HEK293 (cell line): ENCODE results near the gene ZMYM2.

Experiments used
- CTCF ChIA-PET: fragments of 350-600 bp; formaldehyde crosslinking; extraction: SDS; loops from one replicate; lab custom pipeline; 2021; ENCODE audit warnings: antibody characterized with exemption; lab: Yijun Ruan, JAX
- POLR2A ChIA-PET: fragments of 300-600 bp; formaldehyde crosslinking; extraction: SDS; loops from one replicate; lab custom pipeline; 2020; ENCODE audit warnings: antibody characterized with exemption, inconsistent platforms; lab: Yijun Ruan, JAX
- H3K27ac ChIP-seq: fragments of 200-500 bp; sonication (Bioruptor generic); 2 replicates; pipeline ENCODE4 v1.5.1; 2014; ENCODE audit warnings: low read depth, low read length, control low read depth, inconsistent platforms; ENCODE audit errors: extremely low read depth
- H3K36me3 ChIP-seq, 2 experiments: fragments of 200-500 bp in 1 of 2; sonication (Bioruptor generic) in 1 of 2; 1 replicate in 1 of 2; 2 replicates in 1 of 2; pipeline ENCODE4 v1.5.1; 2014 to 2017; ENCODE audit warnings: inconsistent platforms in 2 of 2, low read length in 2 of 2; ENCODE audit not compliant: control insufficient read depth in 2 of 2, insufficient read depth in 1 of 2
- H3K4me1 ChIP-seq: fragments of 200-500 bp; sonication (Bioruptor generic); 2 replicates; pipeline ENCODE4 v1.5.1; 2014; ENCODE audit warnings: mild to moderate bottlenecking, low read length, inconsistent platforms; ENCODE audit not compliant: control insufficient read depth, insufficient read depth
- H3K4me3 ChIP-seq: 2 replicates; pipeline ENCODE4 v1.5.1; 2011; ENCODE audit warnings: low read depth, mild to moderate bottlenecking, control low read depth, low read length, moderate library complexity
- H3K9me3 ChIP-seq: fragments of 200-500 bp; sonication (Bioruptor generic); 2 replicates; pipeline ENCODE4 v1.5.1; 2014; ENCODE audit warnings: low read depth, low read length, inconsistent platforms; ENCODE audit not compliant: control insufficient read depth, insufficient read depth
- GLIS2 ChIP-seq: fragments of 450-650 bp; formaldehyde crosslinking; IDR thresholded peaks from 2 replicates; pipeline ENCODE4 v1.5.1; 2016; ENCODE audit warnings: missing biosample characterization, missing genetic modification characterization
- MYNN ChIP-seq: fragments of 450-650 bp; formaldehyde crosslinking; IDR thresholded peaks from 2 replicates; pipeline ENCODE4 v1.5.1; 2016; ENCODE audit warnings: missing biosample characterization, missing genetic modification characterization, borderline replicate concordance
- PRDM10 ChIP-seq: fragments of 450-650 bp; formaldehyde crosslinking; IDR thresholded peaks from 2 replicates; pipeline ENCODE4 v1.5.1; 2016; ENCODE audit warnings: missing biosample characterization, missing genetic modification characterization
- PRDM2 ChIP-seq: fragments of 450-650 bp; formaldehyde crosslinking; IDR thresholded peaks from 2 replicates; pipeline ENCODE4 v1.5.1; 2016; ENCODE audit warnings: missing biosample characterization, missing genetic modification characterization, borderline replicate concordance
- REST ChIP-seq: fragments of 450-650 bp; formaldehyde crosslinking; IDR thresholded peaks from 2 replicates; pipeline ENCODE4 v1.5.1; 2016; ENCODE audit warnings: missing biosample characterization, missing genetic modification characterization
- WT1 ChIP-seq: fragments of 450-650 bp; formaldehyde crosslinking; IDR thresholded peaks from 2 replicates; pipeline ENCODE4 v1.5.1; 2016; ENCODE audit warnings: missing biosample characterization, missing genetic modification characterization
- ZBTB20 ChIP-seq: fragments of 450-650 bp; formaldehyde crosslinking; IDR thresholded peaks from 2 replicates; pipeline ENCODE4 v1.5.1; 2016; ENCODE audit warnings: missing biosample characterization, missing genetic modification characterization
- ZBTB44 ChIP-seq: fragments of 450-650 bp; IDR thresholded peaks from 2 replicates; pipeline ENCODE4 v1.5.1; 2018; ENCODE audit warnings: missing biosample characterization, mild to moderate bottlenecking, missing genetic modification characterization
- ZBTB49 ChIP-seq: fragments of 450-650 bp; formaldehyde crosslinking; IDR thresholded peaks from 2 replicates; pipeline ENCODE4 v1.5.1; 2016; ENCODE audit warnings: missing biosample characterization, missing genetic modification characterization, low read depth
- ZNF10 ChIP-seq: fragments of 450-650 bp; formaldehyde crosslinking; IDR thresholded peaks from 2 replicates; pipeline ENCODE4 v1.5.1; 2017; ENCODE audit warnings: missing biosample characterization, missing genetic modification characterization
- ZNF132 ChIP-seq: fragments of 450-650 bp; formaldehyde crosslinking; IDR thresholded peaks from 2 replicates; pipeline ENCODE4 v1.5.1; 2017; ENCODE audit warnings: missing biosample characterization, missing genetic modification characterization, borderline replicate concordance
- ZNF2 ChIP-seq: fragments of 450-650 bp; formaldehyde crosslinking; IDR thresholded peaks from 2 replicates; pipeline ENCODE4 v1.5.1; 2016; ENCODE audit warnings: missing biosample characterization, missing genetic modification characterization
- ZNF202 ChIP-seq: fragments of 450-650 bp; formaldehyde crosslinking; IDR thresholded peaks from 2 replicates; pipeline ENCODE4 v1.5.1; 2016; ENCODE audit warnings: missing biosample characterization, missing genetic modification characterization, borderline replicate concordance
- ZNF350 ChIP-seq: fragments of 450-650 bp; formaldehyde crosslinking; IDR thresholded peaks from 2 replicates; pipeline ENCODE4 v1.5.0; 2017; ENCODE audit warnings: missing biosample characterization, mild to moderate bottlenecking, missing genetic modification characterization
- ZNF501 ChIP-seq: fragments of 450-650 bp; formaldehyde crosslinking; IDR thresholded peaks from 2 replicates; pipeline ENCODE4 v1.5.1; 2016; ENCODE audit warnings: missing biosample characterization, missing genetic modification characterization
- ZNF658 ChIP-seq: fragments of 450-650 bp; formaldehyde crosslinking; IDR thresholded peaks from 2 replicates; pipeline ENCODE4; 2016; ENCODE audit warnings: missing biosample characterization, missing genetic modification characterization
- ZNF664 ChIP-seq: fragments of 450-650 bp; formaldehyde crosslinking; IDR thresholded peaks from 2 replicates; pipeline ENCODE4 v1.5.1; 2016; ENCODE audit warnings: missing biosample characterization, missing genetic modification characterization
- ZNF707 ChIP-seq: fragments of 450-650 bp; formaldehyde crosslinking; IDR thresholded peaks from 2 replicates; pipeline ENCODE4 v1.5.1; 2016; ENCODE audit warnings: missing biosample characterization, missing genetic modification characterization

Gene ZMYM2

GRCh38 chr13:20129076-20129475 lies 170.5 kb downstream of the ZMYM2 start:
- CTCF ChIA-PET = interaction anchor here (0.7 to 1.0 kb wide), 4 partner anchors 15 to 502 kb away, joined by 3 to 4 read pairs (median 3); no protein-coding TSS in a partner anchor
- TF ChIP-seq GLIS2 (tag by site-specific recombination) = no peak
- no peak for TF ChIP-seq ZNF501
- TF ChIP-seq ZNF10 (tag by site-specific recombination) = no peak
- TF ChIP-seq ZBTB20 (tag by site-specific recombination) = no peak
- TF ChIP-seq ZNF202 (tag by site-specific recombination) = no peak
- TF ChIP-seq PRDM2 (tag by site-specific recombination) = no peak
- TF ChIP-seq ZNF658 = no peak
- no peak for TF ChIP-seq ZNF2 (tag by site-specific recombination)
- no peak for TF ChIP-seq ZNF664
- TF ChIP-seq MYNN (tag by site-specific recombination) = no peak
- no peak for TF ChIP-seq WT1 (tag by site-specific recombination)
- no peak for TF ChIP-seq ZNF707 (tag by site-specific recombination)
- TF ChIP-seq ZBTB44 (tag by site-specific recombination) = no peak
- TF ChIP-seq ZBTB49 = no peak
- TF ChIP-seq PRDM10 (tag by site-specific recombination) = no peak
- no peak for TF ChIP-seq REST (tag by site-specific recombination)
- TF ChIP-seq ZNF132 (tag by site-specific recombination) = no peak
- TF ChIP-seq ZNF350 (tag by site-specific recombination) = no peak
- TF ChIP-seq, all 188 proteins: peak for 0

More at GRCh38 chr13:20129076-20129475, 170.5 kb downstream of the ZMYM2 start:
- Histone ChIP-seq H3K36me3 (no peaks in the 10 kb centered on the region), H3K9me3 (no peaks in the 10 kb centered on the region), H3K27ac (no peak overlapping the region), H3K4me3 (no peak overlapping the region), H3K4me1 (no peaks in the 10 kb centered on the region; the same call in 1 of the 2 replicates)
- POLR2A ChIA-PET = interaction anchor here (1.3 kb wide), 1 partner anchor 31 kb away, joined by 3 read pairs; the partner anchor contains the start of gene GJA3
